SKM-1 treated with dmso at 0.1 percent for 144 hours (cell line): Measurements from ENCODE around the gene VPS51.

Experiments
- DNase-seq: peaks from one replicate; lab custom pipeline; 2025; ENCODE audit not compliant: unreplicated experiment; lab: John Stamatoyannopoulos, UW

The VPS51 gene

GRCh38 chr11:65104628-65105027, 8.6 kb downstream of the VPS51 start:
- no peak for DNase-seq

GRCh38 chr11:65107078-65107477, 11.1 kb downstream of the VPS51 start:
- no peak for DNase-seq

GRCh38 chr11:65107751-65108468, 11.9 kb downstream of the VPS51 start:
- DNase-seq = no peak

GRCh38 chr11:65108469-65109123, 12.6 kb downstream of the VPS51 start:
- DNase-seq = no peak

GRCh38 chr11:65109231-65110198, 13.5 kb downstream of the VPS51 start:
- DNase-seq = no peak

- DNase-seq = peak; percentile 57
Observed at GRCh38 chr11:65110354-65110861, 14.4 kb downstream of the VPS51 start.

GRCh38 chr11:65111159-65111743, 15.2 kb downstream of the VPS51 start:
- DNase-seq = no peak

- DNase-seq = no peak
Observed at GRCh38 chr11:65111744-65112545, 15.9 kb downstream of the VPS51 start, which contains the start of gene TM7SF2. TSS of gene TM7SF2 (plus strand) at chr11:65111872. CDS start at chr11:65112016, 144 bp downstream.

- peak; percentile 20 for DNase-seq
Observed at GRCh38 chr11:65112546-65113360, 16.7 kb downstream of the VPS51 start.

- DNase-seq = no peak
Observed at GRCh38 chr11:65113361-65113756, 17.3 kb downstream of the VPS51 start.

GRCh38 chr11:65113839-65114238, 17.8 kb downstream of the VPS51 start:
- no peak for DNase-seq

- DNase-seq = no peak
Observed at GRCh38 chr11:65114538-65115171, 18.6 kb downstream of the VPS51 start.

GRCh38 chr11:65115361-65116082, 19.5 kb downstream of the VPS51 start:
- no peak for DNase-seq

- no peak for DNase-seq
Observed at GRCh38 chr11:65116370-65117205, 20.6 kb downstream of the VPS51 start.

GRCh38 chr11:65117206-65118096, 21.4 kb downstream of the VPS51 start, which contains the start of gene ZNHIT2:
TSS of gene ZNHIT2 (minus strand) at chr11:65117701. CDS start at chr11:65117653, 48 bp downstream.
- DNase-seq = peak; percentile 97
